GM04503 (cell line): Measurements from ENCODE around the gene SLC7A5.

Source experiments
- DNase-seq: peaks from one replicate; pipeline ENCODE4 v3.0.0-alpha.2; 2012; ENCODE audit warnings: low read depth

The SLC7A5 gene

DNA sequence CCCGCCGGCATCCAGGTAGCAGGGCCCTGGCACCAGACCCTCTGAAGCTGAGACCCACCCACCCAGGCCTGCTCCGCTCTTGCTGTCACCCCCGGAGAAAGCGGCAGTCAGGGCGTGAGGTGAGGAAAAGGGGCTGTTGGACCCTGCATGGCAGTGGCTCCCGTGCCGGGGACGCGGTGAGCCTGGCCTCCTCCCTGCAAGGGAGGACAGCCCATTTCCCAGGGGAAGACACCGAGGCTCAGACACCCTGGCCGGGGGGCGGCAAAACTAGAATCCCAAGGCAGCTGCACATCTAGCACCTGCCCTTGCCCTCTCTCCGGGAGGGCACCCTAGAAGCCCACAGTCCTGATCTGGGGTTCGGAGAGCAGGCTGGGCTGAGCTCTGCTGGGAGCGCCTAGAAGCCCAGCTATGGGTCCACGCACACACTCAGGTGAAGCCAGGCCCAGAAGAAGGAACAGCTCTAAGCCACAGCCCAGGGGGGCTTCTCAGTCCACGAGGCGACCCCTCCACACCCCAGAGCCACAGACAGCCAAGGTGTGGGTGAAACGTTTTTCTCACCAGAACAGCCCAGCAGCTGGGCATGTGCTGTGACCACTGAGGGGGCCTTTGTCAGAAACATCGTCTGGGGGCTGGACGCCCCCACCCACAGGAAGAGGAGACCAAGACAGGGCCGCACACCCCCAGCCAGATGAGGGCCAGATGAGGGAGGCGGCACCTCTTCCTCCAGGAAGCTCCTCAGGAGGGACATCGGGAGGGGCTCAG is 22.4 kb downstream of the SLC7A5 start:
- DNase-seq = no peak

- DNase-seq = no peak
Measured at GRCh38 chr16:87845807-87846619, 23.3 kb downstream of the SLC7A5 start.

DNA sequence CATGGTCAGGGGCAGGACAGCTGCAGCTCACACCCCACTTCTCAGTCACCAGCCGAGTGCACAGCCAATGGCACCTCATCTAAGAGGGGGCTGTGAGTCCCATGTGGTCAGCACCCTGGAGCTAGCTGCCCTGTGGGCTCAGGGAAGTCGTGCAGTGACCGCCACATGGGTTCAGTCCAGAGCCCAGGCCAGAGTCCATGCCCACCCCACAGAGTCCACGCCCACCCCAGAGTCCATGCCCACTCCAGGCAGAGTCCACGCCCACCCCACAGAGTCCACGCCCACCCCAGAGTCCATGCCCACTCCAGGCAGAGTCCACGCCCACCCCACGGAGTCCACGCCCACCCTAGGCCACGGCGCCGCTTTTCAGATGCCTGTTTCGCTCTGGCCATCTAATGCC is 24.1 kb downstream of the SLC7A5 start:
- no peak for DNase-seq

DNA sequence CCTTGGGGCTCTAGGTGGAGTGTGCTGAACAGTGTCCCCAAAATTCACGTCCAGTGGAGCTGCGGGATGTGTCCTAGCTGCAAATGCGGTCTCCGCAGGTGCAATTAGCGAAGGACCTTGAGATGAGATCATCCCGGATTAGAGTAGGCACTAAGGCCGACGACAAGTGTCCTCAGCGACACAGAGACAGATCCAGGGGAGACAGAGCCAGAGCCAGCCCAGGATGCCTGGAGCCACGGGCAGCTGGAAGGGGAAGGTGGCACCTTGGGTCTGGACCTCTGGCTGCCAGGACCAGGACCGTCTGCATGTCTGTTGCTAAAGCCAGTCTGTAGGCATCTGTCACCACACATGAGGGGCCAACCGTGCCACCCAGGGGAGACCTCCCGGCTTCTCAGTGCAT is 24.5 kb downstream of the SLC7A5 start:
- no peak for DNase-seq

GRCh38 chr16:87844120-87844733 is 25.1 kb downstream of the SLC7A5 start:
- DNase-seq = no peak

GRCh38 chr16:87843678-87844105 is 25.6 kb downstream of the SLC7A5 start:
- no peak for DNase-seq

GRCh38 chr16:87842209-87842869 is 27.0 kb downstream of the SLC7A5 start:
- DNase-seq = no peak

DNA sequence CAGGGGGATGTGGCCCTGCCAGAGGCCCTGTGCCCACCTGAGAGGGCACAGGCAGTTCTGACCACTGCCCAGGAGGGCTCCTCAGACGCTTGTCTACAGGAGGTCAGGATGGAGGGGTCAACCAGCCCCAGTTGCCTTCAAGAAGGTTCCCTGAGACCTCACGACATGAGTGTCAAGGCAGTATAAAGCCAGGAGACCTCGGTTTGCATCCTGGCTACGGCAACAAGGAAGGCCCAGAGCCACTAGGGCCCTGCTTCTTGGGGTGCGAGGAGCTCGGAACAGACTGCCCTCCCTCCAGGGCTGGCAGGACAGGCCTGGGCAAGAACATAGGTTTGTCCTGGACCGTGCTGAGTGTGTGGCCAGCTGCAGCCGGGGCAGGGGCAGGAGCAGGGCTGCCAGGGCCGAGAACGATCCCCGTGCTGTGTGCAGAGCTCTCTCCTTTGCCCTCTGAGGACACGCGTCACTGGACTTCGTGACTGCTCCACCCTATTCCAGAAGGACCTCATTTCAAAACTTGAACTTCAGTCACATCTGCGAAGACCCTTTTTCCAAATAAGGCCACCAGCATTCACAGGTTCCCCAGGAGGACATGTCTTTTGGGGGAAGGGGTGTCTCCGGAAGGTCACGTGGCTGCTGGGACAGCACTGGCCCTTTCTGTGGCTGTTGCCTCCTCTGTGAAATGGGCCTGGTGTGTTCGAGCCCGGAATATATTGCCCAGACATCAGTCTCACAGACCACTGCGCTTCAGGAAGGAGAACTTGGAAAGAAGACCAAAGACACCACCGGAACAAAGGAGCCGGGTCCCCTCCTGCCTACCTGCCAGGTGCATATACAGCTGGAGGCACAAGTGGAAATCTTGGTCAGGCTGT is 27.7 kb downstream of the SLC7A5 start:
- DNase-seq = no peak

GRCh38 chr16:87840271-87840978 is 28.9 kb downstream of the SLC7A5 start:
- no peak for DNase-seq

- DNase-seq = no peak
Measured at GRCh38 chr16:87839542-87840270, 29.6 kb downstream of the SLC7A5 start.

- DNase-seq = no peak
Measured at GRCh38 chr16:87838643-87839541, 30.4 kb downstream of the SLC7A5 start.

DNA sequence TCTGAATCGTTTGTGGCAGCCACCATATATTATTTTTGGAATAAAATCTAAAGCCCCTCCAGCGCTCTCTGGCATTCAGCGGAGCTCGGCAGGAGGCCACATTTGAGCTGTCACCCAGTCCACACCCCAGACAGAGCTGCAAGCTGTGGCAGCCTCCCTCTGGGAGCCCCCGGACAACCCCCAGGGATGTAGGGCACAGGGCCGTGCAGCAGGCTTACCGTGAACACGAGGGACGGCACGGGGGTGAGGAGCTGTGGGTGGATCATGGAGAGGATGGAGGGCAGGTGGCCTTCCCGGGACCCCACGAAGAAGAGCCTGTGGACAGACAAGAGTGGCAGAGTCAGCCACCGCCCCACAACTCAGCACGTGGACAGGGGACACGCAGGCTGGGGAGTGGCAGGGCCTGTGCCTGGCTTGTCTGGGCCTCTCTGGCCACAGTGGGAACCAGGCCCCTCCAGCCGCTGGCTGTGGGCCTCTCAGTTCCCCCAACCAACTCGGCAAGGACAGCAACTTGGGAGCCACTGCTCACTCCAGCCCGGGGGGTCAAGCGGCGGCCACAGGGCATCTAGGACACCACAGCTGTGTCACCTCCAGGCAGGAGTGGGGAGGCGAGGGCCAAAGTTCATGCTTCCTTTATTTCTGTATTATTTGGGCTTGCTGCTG is 31.5 kb downstream of the SLC7A5 start:
- no peak for DNase-seq

DNA sequence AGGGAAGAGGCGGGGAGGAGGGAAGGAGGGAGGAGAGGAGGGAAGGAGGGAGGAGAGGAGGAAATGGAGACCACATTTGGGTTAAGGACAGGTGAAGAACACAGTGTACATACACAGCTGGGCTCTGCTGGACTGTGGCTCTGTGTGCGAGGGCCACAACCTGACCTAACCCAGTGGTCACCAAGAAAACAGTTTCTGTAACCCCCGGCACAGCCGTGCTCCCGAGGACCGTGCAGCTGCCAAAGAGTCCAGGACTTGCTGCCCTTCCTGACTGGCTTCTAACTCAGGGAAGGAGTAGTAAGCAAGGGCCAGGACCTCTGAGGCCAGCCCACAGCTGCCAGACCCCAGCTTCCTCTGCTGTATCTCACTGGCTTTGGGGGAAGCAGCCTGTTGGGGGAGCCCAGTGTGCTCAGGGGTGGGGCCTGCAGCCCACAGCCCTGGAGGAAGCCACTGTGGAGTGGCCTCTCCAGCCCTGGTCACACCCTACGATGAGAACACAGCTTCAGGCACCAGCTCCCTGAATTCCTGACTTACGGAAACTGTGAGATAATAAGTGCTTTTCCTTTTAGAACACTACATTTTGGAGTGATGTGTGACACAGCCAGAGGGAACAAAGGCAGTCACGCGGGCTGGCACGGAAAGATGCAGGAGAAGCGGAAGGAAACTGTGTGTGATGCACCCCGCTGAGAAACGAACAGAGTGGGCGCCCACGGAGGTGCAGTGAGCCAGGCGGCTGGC is 32.3 kb downstream of the SLC7A5 start:
- no peak for DNase-seq

DNA sequence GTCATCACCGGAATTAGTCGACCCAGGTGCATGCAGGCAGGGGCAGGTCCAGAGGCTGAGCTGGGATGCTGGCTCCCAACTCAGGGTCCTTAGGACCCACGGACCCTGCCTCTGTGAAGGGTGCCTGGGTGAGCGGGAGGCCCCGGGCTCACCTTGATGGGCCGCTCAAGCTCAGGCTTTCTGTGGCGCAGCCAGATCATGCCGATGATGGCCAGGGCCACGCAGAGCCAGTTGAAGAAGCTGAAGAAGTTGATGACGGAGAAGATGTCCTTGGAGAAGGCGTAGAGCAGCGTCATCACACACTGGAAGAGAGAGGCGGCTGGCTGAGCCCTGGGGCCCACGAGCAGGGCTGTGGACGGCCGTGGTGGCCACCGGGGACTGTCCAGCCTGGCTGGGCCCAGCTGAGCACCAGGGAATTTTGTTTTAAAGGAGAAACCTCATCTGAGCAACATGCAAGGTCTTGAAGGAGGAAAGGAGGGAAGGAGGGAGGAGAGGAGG is 32.9 kb downstream of the SLC7A5 start:
- DNase-seq = no peak

DNA sequence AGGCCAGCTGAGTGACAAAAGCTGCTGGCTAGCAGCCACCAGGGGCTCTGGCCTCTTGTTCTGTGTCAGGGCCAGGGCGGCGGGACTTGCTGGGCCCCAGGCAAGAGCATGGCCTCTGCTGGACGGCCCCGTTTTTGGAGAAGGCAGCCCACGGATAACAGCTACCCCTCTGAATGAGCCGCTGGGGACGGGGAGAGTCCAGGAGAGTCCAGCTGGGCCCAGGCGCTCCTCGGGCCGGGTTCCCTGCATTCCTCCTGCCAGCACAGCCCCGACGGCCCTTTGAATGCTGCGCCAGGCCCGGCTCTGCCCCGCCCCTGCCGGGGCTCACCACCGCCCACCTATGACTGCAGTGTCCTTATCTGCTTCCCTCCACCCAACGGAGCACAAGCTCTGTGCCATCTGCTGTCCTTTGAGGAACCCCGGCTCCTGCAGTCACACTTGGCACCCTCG is 33.4 kb downstream of the SLC7A5 start:
- no peak for DNase-seq

DNA sequence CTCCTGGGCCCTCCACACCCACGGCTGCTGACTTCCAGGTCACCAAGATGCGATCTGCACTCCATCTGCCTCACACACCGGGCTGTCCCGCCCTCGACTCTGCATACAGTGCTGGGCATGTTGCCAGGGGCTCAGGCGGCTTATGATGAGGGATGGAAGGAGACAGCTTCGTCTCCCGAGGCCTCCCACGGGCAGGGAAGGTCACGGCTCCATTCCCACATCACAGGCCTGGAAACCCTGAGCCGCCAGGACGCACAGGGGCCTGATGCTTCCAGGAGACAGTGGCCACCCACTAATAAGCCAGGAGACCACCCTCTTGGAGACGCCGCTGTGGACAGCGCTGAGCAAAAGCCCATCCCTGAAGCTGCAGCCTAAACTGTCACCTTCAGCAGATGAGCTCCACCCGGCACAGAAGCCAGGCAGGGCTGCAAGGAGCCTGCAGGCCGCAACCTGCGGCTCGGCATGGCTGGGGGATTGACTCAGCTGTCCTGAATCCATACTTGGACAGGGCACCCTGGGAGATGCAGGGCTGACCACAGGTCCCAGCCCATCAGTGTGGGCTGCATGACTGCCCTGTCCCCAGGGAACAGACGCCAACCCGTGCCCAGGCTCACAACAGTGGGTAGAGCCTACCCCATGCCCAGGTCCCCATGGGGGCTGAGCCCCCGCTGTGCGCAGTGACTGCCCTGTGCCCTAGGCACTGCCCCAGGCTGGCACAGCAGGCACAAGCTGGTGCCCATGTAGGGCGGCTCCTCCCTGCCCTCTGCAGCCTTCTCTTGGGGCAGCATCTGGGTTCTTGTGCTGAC is 34.4 kb downstream of the SLC7A5 start:
- DNase-seq = no peak
